ENCODE data around the gene PKP2.

Gene PKP2

DNA sequence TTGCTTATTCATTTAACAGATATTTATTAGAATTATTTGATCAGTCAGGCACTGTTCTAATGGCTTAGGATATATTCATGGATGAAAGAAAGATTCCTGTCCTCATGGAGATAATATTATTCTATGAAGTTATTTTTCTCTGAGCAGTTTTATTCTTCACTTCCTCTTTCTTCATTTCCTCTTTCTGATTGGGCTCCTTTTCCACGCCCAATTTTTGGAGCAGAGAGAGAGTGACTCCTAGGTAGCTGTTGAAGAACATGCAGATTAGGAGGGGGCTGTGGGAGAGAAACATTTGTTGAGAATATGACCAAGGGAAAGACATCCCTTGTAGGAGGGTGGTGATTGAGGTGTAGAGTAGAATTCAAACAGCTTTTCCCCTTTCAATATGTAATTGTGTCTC, 134.9 kb downstream of the PKP2 start:
- in situ Hi-C loops (cut with HindIII; ENCODE audit: low sequenced_read_pairs), result no loop called here
- H3K4me3 ChIP-seq (ENCODE audit: low read depth, low read length), result no peak overlapping the region
- no peak for DNase-seq (ENCODE audit: low read depth)
- TF ChIP-seq, protein P1, sequence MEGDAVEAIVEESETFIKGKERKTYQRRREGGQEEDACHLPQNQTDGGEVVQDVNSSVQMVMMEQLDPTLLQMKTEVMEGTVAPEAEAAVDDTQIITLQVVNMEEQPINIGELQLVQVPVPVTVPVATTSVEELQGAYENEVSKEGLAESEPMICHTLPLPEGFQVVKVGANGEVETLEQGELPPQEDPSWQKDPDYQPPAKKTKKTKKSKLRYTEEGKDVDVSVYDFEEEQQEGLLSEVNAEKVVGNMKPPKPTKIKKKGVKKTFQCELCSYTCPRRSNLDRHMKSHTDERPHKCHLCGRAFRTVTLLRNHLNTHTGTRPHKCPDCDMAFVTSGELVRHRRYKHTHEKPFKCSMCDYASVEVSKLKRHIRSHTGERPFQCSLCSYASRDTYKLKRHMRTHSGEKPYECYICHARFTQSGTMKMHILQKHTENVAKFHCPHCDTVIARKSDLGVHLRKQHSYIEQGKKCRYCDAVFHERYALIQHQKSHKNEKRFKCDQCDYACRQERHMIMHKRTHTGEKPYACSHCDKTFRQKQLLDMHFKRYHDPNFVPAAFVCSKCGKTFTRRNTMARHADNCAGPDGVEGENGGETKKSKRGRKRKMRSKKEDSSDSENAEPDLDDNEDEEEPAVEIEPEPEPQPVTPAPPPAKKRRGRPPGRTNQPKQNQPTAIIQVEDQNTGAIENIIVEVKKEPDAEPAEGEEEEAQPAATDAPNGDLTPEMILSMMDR (IDR thresholded peaks at IDR 0.05; ENCODE audit: low read depth, low read length, missing control alignments), result no peak

DNA sequence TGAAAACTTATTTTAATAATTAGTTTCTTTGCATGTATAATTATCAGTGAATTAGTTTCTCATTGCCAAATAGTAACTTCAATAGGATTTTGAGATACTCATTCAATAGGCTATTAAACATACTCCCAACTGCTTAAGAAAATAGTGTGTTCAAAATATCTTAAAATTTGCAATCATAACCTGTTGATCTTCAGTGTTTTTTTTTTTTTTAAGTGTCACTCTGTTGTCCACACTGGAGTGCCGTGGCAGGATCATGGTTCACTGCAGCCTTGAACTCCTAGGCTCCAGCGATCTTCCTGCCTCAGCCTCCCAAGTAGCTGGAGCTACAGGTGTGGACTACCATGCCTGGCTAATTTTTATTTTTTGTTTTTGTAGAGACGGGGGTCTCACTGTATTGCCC, 139.4 kb downstream of the PKP2 start:
- in situ Hi-C loops (cut with HindIII; ENCODE audit: low sequenced_read_pairs), result no loop called here
- H3K4me3 ChIP-seq (ENCODE audit: low read depth, low read length), result no peak overlapping the region
- TF ChIP-seq, protein P1 (IDR thresholded peaks at IDR 0.05; ENCODE audit: low read depth, low read length, missing control alignments), result no peak
- DNase-seq (ENCODE audit: low read depth), result no peak

DNA sequence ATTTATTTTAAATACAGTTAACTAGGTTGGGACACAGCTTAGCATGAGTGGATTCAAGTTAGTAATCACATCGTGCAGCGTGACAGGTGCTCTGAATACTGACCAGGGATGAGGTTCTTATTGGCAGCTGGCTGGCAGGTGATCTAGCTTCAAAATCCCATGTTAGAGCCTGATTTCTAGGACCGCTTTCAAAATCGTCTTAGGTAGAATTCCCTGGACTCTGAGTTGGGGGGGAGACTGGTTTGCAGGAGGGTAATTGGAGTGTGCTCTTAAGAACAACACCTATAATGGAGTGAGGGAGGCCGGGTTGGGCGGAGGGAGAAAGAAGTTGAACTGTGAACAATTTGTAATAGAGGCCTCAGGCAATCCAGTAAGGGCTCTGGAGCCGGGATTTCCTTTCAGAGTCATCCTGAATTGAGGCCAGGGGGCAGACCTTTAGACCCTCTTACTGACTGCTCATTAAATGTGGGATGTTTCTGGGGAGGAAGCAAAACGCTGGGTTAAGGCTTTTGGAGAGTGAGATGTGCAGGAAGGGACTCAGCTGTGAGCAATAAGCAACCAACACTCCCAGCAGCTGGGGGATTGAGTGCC, 140.0 kb downstream of the PKP2 start:
- TF ChIP-seq, protein P1 (IDR thresholded peaks at IDR 0.05; ENCODE audit: low read depth, low read length, missing control alignments), result no peak
- H3K4me3 ChIP-seq (ENCODE audit: low read depth, low read length), result peak overlapping the region; percentile 76
- DNase-seq (ENCODE audit: low read depth), result no peak
- in situ Hi-C loops (cut with HindIII; ENCODE audit: low sequenced_read_pairs), result no loop called here

DNA sequence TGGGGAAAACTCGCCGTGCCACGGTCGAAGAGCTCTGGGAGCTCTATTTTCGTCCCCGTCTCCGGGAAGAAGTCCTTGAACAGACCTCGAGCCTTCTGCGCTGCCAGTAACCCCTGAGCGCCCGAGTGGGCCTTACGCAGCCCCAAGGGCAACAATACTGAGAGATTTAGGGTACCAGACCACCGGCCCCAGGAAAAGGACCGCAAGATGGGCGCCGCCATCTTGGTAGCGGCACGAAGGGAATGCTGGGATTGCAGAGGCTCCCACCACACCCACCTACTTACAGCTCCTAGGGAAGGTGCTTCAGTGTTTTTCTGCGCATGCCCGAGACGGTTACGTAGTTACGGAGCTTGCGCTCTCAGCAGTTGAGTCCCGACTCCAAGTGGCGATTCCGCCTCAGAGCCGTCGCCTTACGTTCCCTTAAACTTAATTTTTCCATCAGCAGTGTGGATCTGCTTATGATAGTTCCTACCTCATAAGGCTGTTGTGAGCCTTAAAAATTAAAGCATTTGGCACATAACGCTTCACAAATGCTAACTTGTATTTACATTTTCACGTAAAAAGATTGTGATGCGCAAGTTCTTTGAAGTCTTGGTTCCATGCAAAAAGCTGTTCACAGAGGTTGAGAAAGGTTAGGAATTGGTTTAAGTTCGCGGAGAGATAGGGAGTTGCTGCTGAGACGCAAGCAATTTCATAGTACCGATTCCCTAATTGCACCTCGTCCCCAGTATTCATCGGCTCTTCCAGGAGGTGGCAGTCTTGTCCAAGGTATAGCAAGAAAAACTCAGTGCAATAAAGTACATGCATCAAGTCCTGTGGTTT, 140.7 kb downstream of the PKP2 start, which contains the start of gene YARS2:
YARS2 (minus strand) TSS at position 244 of the 822 bp plus-strand sequence; CDS start at position 221, 23 bp downstream.
- H3K4me3 ChIP-seq (ENCODE audit: low read depth, low read length), result peak within 1 kb of the TSS; percentile 76
- TF ChIP-seq, protein P1 (IDR thresholded peaks at IDR 0.05; ENCODE audit: low read depth, low read length, missing control alignments), result peak; percentile 73
- DNase-seq (ENCODE audit: low read depth), result peak; percentile 97
- in situ Hi-C loops (cut with HindIII; ENCODE audit: low sequenced_read_pairs), result no loop called here

DNA sequence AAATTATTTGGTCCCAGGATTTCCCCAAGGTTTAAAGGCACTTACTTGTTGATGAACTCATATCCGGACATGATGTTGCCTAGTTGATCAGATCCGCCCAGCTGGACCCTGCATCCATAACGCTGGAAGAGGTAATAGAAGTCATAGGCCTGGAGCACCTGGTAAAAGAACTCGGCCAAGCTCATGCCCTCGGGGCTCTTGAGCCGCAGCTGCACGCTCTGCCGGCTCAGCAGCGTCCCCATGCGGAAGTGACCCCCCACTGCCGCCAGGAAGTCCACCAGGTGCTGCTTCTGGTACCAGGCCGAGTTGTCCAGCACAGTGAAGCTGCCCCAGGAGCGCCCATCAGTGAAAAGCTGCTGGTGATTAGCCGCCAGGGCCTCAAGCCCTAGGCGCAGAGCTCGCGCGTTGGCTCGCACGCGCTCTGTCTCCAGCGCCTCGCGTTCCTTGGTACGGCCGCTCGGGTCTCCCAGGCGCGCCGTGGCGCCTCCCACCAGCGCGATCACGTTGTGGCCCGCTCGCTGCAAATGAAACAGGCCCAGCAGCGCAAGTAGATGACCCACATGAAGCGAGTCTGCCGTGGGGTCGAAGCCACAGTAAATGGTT, 141.4 kb downstream of the PKP2 start:
- DNase-seq (ENCODE audit: low read depth), result peak; percentile 11
- TF ChIP-seq, protein P1 (IDR thresholded peaks at IDR 0.05; ENCODE audit: low read depth, low read length, missing control alignments), result peak; percentile 74
- in situ Hi-C loops (cut with HindIII; ENCODE audit: low sequenced_read_pairs), result no loop called here
- H3K4me3 ChIP-seq (ENCODE audit: low read depth, low read length), result peak overlapping the region; percentile 76

DNA sequence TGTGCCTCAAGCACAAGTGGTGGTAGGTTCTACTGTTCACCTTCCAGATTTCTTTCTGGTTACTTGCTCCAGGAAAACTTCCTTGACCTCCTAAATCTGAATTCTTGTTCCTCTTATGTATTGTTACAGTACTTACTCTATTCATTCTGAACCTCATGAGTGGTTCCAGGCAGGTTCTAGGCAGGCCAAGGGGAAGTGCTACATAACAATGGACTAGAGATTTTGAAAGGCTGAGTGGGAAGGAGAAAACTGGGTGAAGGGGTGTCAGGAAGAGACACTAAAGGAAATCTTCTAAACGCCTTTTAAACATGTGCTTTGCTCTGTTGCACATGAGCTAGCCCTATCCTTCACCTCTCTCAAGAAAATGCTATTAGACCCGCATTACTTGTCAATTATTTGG, 142.5 kb downstream of the PKP2 start:
- TF ChIP-seq, protein P1 (IDR thresholded peaks at IDR 0.05; ENCODE audit: low read depth, low read length, missing control alignments), result no peak
- H3K4me3 ChIP-seq (ENCODE audit: low read depth, low read length), result peak overlapping the region; percentile 76
- in situ Hi-C loops (cut with HindIII; ENCODE audit: low sequenced_read_pairs), result no loop called here
- no peak for DNase-seq (ENCODE audit: low read depth)

All from astrocyte of the cerebellum (primary cell).